BLaER1 treated with 17β-estradiol and CSF1 and Interleukin-3, amounts not matched to agents 10 nM and 100 nM (cell line): ENCODE data around the gene ERCC5.

Experiments used
- H3K27ac ChIP-seq, 11 experiments: shearing (Covaris generic); formaldehyde crosslinking; 2 replicates each; pipeline ENCODE4 v1.8.1; 2022
- H3K27me3 ChIP-seq, 11 experiments: shearing (Covaris generic); formaldehyde crosslinking; 2 replicates each; pipeline ENCODE4 v1.8.1; 2022
- H3K36me3 ChIP-seq, 11 experiments: shearing (Covaris generic); formaldehyde crosslinking; 2 replicates each; pipeline ENCODE4 v1.8.1; 2022
- H3K4me1 ChIP-seq, 10 experiments: shearing (Covaris generic); formaldehyde crosslinking; 2 replicates each; pipeline ENCODE4 v1.8.1; 2022
- H3K4me2 ChIP-seq, 11 experiments: shearing (Covaris generic); formaldehyde crosslinking; 2 replicates each; pipeline ENCODE4 v1.8.1; 2022
- H3K4me3 ChIP-seq, 10 experiments: shearing (Covaris generic); formaldehyde crosslinking; 2 replicates each; pipeline ENCODE4 v1.8.1; 2022
- H3K9ac ChIP-seq, 11 experiments: shearing (Covaris generic); formaldehyde crosslinking; 2 replicates each; pipeline ENCODE4 v1.8.1; 2022
- H3K9me3 ChIP-seq, 11 experiments: shearing (Covaris generic); formaldehyde crosslinking; replicated peaks in 1 of 11; 2 replicates each; pipeline ENCODE4 v1.8.1; 2022
- H4K20me1 ChIP-seq, 11 experiments: shearing (Covaris generic); formaldehyde crosslinking; 2 replicates each; pipeline ENCODE4 v1.8.1; 2022
- Cebpa-rat ChIP-seq, 11 experiments: shearing (Covaris generic); IDR thresholded peaks; 2 replicates each; pipeline ENCODE4 v1.8.1; 2022

The ERCC5 gene

DNA sequence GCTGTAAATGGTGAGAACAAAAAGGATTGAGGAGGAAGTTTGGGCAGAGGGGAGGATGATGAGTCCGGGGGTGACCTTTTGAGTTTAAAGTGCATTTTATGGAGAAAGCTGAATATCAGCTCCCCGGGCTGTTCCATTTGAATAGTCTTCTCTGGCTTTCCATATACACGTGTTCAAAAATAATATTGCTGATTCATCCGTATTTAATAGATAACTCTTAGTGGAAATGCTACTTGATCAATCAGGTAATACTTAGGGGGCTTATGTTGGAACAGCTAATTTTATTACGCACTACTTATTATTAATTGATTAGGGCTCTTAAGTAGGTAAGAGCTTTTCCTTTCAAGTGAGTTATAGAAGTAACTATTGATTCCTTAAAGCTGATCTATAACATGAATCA is 76.4 kb downstream of the ERCC5 start:
- H3K36me3 ChIP-seq: no peaks in the 10 kb centered on the region
- no peaks in the 10 kb centered on the region for H3K27me3 ChIP-seq
- H3K4me2 ChIP-seq: no peak overlapping the region
- H4K20me1 ChIP-seq: no peaks in the 10 kb centered on the region
- H3K4me1 ChIP-seq: no peaks in the 10 kb centered on the region
- no peak for TF ChIP-seq Cebpa-rat (IDR thresholded peaks at IDR 0.05)
- H3K27ac ChIP-seq: no peak overlapping the region
- peaks cover 8 to 36% (median 20%) of the 10 kb centered on the region in 11 experiments; a peak in 15 of 22 replicates for H3K9me3 ChIP-seq
- no peak overlapping the region for H3K4me3 ChIP-seq
- H3K9ac ChIP-seq: no peak overlapping the region
